Measurements from ENCODE around the gene SECISBP2.
A peak's percentile ranks its signal among the peaks of the same experiment; 100 is the strongest.
"Not testable (repeated sequence)": the region's sequence is repeated elsewhere in the genome, so short reads cannot be mapped to it uniquely, and the experiment has no call there.

SECISBP2 gene

DNA sequence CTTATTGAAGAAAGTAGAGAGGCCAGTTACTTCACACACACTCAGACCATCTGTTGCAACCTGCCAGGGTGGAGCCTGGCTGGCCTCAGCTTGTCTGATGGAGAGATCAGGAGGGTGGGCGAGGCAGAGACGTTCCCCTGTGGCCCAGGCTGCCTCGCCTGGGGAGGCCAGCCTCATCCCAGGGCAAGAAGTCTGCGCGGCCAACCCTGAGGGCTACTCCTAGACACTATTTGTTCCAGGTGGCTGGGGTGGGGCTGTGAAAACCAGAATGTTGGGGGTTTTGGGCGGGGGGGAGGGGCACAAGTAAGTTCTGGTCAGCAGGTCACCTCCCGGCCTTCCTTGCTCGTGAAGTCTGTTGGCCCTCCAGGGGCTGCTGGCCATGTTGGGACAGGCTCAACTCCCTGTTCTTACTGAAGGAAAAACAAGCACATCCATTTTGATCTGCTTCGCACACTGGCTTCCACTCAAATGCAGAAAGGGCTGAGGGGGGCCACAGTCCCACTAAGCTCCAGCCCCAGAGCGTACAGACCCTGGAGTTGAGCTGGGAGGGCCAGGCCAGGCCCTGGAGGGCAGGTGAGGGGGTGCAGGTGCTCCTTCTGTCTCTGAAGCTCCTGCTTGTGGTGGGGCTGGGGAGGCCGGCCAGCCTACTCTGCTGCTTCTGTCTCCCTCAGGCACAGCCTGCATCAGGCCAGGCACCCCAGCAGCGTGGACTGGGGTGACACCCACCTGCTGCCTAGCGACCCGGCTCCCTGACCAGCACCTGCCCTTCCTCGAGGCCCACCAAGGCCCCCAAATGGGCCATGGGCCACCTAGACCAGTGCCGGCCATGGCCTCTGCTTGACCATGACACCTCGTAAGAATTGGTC is 46.6 kb downstream of the SECISBP2 start:
- no peak for DNase-seq (ENCODE audit: low read depth in 2 of 2)

DNA sequence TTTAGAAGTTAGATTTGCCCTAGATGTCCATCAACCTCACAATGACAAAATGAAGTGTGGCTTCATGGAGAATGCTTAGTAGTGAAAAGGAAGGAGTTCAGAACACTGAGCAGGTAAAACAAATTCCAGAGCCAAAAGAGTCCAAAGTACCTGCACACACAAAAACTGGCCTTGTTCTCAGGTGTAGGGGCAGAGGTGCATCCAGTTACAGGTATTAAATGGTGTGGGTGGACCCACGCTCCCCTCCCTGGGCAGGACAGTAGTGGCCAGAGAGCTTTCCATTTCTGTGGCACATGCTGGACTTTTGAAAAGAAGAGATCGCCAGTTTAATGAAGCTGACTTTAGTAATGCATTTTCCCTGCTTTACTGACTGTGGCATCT is 47.2 kb downstream of the SECISBP2 start:
- DNase-seq (ENCODE audit: low read depth in 2 of 2), result no peak

DNA sequence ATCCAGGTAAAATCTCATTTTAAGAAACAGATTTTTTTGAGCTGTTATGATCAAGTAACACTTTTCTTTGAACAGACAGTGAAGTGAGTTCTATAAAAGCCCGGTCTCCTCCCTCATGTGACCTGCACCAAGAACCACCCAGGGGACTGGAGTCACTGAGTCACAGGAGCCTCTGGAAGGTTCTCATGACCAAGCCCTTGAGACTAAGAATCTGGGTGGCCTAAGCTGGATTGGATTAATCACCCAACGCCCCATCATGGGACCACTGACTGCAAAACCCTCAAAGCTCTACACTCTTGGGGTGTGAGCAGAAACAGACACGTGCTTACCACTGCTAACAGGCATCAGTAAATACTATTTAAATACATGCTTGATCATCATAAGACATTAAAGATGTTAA is 48.4 kb downstream of the SECISBP2 start:
- DNase-seq (ENCODE audit: low read depth in 2 of 2), result no peak

DNA sequence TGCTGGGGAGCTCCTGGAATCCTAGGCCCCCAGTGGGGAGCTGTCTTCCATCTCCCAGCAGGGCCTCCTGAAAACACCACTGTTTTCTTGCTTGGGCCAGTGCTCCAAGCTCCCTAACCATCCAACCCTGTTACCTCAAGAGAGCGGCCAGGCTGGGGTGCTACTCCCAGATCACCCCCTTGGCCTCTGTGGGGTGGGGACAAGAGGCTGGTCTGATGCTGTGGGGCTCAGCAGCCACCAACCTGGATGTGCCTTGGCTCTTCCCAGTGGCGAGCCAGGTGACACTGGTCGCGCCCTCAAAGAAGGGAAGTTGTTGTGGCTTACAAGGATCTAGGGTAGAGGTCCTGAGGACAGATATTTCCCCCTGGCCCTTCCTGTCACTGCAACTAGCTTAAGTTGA is 49.0 kb downstream of the SECISBP2 start:
- DNase-seq (ENCODE audit: low read depth in 2 of 2), result no peak

DNA sequence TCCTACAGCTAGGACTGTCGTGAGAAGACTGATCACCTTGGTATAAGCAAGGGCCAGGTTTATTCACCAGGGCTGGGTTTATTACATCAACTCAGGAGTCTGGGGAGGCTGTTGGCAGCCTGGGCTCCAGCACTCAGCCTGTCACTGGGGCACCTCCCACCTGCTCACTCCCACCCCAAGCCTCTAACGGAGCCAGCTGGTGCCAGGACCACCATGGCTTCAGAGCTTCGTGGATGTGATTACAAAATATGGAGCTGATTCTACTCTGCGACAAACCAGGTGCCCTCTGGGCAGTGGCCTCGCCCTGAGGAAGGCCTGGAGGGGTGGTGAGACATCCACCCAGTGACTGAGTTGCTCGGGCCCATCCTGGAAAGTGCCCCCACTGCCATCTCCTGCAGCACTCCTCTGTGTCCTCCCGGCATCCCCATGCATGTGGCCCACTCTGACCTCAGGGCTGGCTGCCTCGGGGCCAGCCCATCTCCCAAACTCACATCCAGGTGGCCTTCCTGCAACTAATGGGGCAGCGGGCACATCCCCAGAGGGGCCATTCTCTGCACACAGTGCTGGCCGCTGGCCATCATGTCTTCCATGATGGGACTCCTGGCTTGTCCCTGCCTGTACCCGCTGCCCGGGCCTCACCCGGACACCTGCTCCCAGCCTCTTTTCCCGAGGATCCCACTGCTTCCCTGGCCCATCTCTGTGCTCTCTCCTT is 49.6 kb downstream of the SECISBP2 start:
- no peak for DNase-seq (ENCODE audit: low read depth in 2 of 2)

DNA sequence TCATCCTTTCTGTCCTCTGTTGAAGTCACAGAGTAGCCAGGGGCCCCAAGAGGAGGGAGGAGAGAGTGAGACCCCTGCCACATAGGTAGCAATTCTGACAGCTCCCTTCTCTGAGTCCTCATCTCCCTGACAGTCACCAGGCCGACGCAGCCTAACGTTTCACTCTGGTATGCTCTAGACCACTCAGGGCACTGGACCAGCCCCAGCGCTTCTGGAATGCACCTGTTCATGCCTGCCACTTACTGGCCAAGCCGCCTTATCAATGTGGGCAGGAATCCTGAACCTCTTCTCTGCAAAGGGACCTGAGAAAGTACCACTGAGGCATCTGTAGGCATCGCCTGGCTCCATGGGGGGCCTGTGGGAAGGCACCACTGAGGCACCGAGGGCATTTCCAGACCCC is 50.2 kb downstream of the SECISBP2 start:
- no peak for DNase-seq (ENCODE audit: low read depth in 2 of 2)

DNA sequence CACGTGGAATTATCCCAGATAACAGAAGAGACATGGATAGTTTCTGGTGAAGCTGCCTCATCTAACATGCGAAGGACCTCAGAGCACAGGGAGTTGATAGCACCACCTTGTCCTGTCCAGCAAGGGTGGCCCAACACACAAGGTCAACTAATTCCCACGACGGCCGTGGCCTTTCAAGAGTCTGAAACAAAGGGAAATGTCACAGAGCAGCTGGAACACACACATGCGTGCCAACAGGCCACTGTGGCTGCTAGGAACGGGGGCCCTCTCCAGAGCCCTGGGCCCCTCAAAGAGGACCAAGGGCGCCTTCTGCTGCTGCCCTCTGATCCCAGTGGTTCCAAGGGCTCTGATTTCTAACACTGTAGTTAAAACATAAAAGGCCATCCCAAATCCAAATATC is 50.7 kb downstream of the SECISBP2 start:
- DNase-seq (ENCODE audit: low read depth in 2 of 2), result no peak

DNA sequence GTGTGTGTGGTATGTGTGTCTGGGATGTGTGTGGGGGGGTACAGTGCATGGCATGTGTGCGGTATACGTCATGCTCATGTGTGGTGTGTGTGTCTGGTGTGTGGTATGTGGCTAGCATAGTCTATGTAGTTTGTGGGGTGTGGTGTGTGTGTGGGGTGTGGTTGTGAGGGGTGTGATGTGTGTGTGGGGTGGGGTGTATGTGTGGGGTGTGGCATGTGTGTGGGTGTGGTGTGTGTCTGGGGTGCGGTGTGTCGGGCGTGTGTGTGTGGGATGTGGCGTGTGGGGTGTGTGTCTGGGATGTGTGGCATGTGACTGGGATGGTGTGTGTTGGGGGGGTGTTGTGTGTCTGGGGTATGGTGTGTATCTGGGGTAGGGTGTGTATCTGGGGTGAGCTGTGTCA is 52.3 kb downstream of the SECISBP2 start:
- DNase-seq (ENCODE audit: low read depth in 2 of 2), result no peak

DNA sequence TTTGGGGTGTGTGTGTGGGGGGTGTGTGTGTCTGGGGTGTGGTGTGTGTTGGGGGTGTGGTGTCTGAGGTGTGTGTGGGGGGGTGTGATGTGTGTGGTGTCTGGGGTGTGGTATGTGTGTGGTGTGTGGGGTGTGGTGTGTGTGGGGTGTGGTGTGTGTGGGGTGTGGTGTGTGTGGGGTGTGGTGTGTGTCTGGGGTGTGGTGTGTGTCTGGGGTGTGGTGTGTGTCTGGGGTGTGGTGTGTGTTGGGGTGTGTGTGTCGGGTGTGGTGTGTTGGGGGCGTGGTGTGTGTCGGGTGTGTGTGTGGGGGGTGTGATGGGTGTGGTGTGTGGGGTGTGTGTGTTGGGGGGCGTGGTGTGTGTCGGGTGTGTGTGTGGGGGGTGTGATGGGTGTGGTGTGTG is 53.5 kb downstream of the SECISBP2 start:
- DNase-seq (ENCODE audit: low read depth in 2 of 2), result not testable (repeated sequence)

DNA sequence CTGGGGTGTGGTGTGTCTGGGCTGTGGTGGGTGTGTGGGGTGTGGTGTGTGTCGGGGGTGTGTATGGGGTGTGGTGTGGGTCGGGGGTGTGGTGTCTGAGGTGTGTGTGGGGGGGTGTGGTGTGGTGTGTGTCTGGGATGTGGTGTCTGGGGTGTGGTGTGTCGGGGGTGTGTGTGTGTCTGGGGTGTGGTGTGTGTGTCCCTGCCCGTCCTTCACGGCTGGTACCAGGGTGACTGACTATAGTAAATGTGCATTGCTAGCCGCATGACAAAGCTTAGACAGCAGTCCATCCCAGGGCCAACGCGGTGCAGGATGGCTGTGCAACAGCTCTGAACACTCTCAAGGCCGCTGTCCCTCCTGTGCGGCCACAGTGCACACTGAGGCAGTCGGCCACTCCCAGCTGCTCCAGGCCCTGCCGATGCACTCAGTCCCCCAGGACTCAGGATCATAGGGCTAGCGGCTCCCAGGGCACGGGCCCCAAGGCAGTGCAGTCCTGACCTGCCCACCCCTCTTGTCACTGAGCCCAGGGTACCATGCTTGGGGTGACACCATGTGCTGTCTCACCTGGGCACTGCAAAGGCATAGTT is 54.0 kb downstream of the SECISBP2 start:
- DNase-seq (ENCODE audit: low read depth in 2 of 2), result peak in 1 of 2 donors; percentile 13

DNA sequence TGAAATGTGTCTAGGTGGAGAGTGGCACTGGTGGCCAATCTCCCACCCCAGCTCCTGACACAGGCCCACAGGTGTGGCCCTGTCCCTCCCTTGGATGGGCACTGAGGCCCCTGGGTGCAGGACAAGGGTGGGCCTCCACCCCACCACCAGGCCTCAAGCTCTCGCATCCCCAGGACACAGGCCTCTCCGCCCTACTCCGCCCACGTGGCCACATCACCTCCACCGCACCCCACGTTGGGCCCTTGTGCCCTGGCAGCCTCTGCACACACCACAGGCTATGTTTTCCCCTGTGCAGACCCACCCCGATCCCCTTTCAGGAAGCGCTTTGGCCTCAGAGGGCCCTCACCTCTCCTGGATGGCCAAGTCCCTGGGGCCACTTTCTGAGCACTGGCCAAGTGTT is 54.7 kb downstream of the SECISBP2 start:
- DNase-seq (ENCODE audit: low read depth in 2 of 2), result no peak

DNA sequence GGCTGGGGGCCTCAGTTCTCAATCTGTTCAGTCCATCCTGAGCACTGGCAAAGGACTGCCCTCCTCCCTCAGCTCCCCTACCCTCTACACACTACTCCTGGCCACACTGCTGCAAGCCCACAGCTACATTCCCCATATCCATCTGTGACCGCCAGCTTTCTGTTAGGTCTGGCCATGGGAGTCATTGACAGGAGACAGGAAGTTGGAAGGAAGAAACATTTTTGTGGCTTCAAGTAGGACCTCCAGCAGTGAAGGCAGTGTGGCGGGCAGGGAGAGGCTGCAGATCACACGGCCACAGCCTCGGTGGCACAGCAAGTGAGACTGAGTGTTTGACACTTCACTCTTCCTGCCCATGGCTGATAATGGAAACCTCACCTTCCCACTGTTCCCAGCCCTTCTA is 55.9 kb downstream of the SECISBP2 start:
- DNase-seq (ENCODE audit: low read depth in 2 of 2), result no peak

DNA sequence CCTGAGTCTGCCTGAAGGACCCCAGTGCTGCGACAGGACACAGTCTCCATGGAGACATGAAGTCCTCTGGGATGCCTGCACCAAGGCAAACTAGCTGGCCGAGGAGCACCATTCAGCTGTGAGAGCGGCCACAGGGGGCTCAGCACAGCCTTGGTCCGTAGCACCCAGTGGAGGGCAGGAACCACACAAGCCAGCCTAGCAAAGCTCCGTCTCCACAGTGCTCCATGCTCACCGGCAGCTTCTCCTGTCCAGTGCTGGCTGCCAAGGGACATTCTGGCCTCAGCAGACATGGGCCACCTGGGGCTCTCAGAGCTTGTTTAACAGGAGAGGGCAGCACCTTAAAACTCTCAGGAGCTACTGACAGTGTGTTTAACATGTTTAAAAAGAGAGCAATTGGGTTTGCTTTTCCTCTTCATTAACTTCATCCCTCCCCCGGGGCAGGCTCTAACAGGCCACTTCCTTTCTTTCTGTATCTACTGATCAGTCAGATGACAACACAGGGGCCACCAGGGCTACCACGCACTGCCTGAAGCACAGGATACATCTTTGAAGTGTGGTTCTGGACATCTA is 57.0 kb downstream of the SECISBP2 start:
- no peak for DNase-seq (ENCODE audit: low read depth in 2 of 2)

DNA sequence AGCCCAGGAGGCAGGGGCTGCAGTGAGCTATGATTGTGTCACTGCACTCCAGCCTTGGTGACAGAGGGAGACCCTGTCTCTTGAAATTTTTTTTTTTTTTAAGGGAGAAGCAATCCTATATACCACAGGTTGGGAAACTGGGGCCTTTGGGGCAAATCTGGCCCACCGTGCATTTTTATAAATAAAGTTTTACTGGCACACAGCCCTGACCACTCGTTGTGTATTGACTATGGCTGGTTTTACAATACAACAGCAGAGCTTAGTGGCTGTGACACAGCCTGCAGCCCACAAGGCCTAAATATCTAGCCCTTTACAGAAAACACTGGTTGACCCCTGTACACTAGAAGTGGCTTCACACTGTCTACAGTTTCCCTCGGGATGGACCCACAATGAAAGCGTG is 58.0 kb downstream of the SECISBP2 start:
- DNase-seq (ENCODE audit: low read depth in 2 of 2), result no peak

DNA sequence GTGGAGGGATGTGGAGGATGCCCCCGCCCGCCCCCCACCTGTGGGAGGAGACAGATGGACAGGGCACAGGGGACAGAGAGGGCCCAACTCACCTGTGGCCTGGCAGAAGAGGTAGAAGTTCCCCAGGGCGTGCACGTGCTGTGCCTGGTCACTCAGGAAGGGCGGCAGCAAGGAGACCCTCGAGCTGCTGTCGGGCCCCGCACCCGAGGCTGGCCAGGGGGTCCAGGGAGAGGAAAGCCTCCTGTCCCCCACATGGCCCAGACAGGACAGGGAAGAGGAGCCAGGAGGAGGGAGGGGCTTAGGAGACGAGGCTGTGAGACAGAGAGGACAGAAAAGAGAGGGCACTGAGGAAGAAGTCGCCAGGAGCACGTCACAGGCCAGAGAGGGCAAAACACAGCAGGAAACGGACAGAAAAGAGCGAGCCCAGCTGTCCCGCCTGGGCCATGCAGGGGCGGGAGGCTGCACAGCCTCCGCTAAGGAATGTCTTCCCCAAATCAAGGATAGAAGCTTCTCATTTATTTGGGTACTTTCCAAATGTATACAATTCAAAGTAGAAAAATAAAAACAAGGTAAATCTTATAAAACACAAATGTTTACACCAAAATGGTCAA is 58.5 kb downstream of the SECISBP2 start:
- DNase-seq (ENCODE audit: low read depth in 2 of 2), result no peak

DNA sequence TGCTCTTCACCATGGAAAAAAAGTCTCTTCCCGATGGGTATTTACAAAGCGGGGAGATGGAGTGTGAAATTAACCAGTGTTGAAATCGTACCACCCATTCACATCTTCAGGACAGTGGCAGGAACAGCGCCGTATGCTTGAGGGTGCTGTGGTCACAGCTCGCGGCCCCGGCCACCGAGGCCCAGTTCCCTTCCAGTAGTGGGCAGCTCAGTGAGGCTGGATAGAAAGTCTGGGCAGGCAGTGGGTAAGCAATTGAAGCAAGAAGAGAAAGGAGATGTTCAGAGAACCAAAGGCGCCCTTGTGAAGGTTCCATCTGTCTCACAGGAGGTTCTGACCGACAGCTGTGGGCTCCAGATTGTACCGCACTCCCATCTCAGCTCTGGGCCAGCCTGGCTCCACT is 59.1 kb downstream of the SECISBP2 start:
- no peak for DNase-seq (ENCODE audit: low read depth in 2 of 2)

DNA sequence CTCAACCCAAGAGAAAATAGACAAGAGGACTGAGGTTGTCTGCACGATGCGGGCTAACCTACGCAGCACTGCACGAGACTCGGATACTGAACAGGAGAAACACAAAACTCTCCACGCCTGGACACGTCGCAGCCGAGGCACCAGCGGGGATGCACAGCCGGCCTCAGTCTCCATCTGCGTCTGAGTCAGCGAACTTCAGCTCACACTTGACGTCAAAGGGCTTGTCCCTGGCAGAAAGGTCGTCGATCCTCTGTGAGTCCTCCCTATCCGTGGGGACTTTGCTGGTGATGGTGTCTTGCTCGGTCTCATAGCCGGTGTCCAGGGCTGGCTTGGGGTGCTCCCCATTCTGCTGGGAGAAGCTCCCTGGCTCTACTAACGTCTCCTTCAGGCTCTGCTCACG is 60.2 kb downstream of the SECISBP2 start:
- no peak for DNase-seq (ENCODE audit: low read depth in 2 of 2)

DNA sequence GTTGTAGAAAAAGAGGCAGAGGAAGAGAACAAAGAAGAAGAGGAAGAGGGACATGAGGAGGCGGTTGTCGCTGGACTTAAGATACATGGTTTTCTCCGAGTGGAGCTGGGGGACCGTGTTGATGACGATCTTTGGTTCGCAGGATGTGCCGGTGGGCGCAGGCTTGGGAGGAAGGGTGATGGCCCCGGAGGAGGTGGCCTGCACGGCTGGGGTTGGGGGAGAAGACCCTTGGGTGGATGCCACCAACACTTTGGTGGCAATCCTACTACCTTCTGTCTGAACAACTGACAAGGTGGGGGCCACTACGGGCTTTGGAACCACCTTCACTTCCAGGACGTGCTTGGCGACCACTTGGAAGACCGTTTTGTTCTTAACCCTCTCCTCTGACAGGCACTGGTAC is 60.7 kb downstream of the SECISBP2 start:
- no peak for DNase-seq (ENCODE audit: low read depth in 2 of 2)

DNA sequence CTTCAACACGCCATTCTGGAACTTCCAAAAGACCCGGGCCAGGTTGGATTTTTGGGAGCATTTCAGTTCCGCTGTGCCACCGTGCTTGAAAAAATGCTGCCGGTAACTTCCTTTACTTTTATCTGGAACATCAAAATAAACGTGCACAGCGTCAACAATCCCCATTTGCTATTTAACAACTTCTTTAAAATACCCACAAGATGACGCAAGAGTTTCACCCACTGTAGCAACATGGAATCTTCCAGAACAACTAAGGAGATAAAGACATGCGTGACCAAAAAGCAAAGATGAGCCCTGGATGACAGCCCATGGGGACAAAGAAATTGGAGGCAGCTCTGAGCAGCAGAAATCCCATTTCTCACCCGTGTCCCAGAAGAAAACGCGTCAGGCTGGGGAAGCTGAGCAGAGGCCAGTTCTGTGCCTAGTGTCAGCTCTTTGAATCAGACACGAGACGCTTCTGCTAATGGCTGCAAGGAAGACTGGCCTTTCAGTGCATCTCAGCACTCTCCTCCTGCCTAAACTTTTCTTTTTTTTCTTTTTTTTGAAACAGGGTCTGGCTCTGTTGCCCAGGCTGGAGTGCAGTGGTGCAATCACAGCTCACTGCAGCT is 61.3 kb downstream of the SECISBP2 start:
- DNase-seq (ENCODE audit: low read depth in 2 of 2), result no peak

DNA sequence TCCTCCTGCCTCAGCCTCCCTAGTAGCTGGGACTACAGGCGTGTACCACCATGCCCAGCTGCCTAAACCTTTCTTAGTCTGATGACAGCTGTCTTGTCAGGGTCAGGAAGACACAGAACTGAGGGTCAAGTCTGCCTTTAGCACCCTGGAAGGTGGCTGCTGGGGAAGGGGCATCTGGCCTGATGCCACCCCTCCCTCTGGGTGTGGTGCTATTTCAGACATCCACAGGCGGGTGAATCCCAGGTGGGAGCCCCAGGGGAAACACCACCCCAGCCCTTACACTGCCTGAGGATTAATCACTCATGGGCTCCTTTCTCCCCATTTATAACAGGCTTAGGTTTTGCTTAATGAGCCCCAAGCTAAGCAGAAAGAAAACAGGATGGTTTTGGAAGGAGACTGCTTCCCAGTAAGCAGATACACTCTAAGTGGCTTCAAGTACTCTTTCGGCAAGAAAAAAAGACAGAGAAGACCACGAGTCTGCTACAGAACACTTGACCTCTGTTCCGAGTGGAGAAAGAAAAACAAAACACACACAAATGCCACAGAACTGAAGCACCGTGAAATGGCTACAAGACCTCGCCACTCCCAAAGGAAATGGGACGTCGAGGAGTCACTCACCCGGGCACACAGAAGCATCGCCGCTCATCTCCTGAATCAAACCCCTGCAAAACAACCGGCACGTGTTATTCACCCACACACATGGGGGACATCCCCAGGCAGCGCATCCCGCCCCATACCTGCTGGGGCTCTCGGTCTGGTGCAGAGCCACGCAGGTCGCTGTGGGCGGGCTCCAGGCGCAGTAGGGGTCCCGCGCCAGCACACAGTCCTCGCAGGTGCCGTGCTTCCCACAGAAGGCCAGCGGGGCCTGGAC is 62.4 kb downstream of the SECISBP2 start:
- no peak for DNase-seq (ENCODE audit: low read depth in 2 of 2)

DNA sequence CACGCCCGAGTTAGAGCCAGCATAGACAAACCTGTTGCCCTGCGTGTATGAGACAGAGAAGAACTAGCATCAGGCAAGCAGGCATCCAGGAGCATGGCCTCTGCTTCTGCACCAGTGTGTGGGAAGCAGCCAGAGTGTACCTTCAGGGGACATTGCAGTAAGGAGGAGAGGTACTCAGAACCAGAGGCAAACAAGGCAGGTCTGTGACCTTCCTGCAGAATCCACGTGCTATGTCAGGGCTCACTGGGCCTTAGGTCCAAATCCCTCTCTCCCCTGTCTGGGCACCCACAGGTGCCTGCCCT is 63.0 kb downstream of the SECISBP2 start:
- no peak for DNase-seq (ENCODE audit: low read depth in 2 of 2)
